Adrenal gland (tissue), 12 donors: Measurements from ENCODE around the gene HIPK2. TPM values are rescaled to one million over a fixed set of nuclear protein-coding genes. Genes with fewer than 3 reads are reported as not detected.

Source experiments
- DNase-seq, 7 donors: peaks; one replicate each; pipeline ENCODE4 v3.0.0-alpha.2; 2019 to 2020
- H3K27ac ChIP-seq, 5 donors: fragments of 200-600 bp; sonication (generic) in 4 of 5; 1 replicate in 3 of 5; 2 replicates in 2 of 5; pipeline versions ENCODE4 v1.5.1 to v1.8.0; 2016 to 2020; ENCODE audit warnings: mild to moderate bottlenecking in 1 of 5
- H3K27me3 ChIP-seq: fragments of 200-600 bp; 2 replicates; pipeline ENCODE4 v1.8.0; 2021
- H3K36me3 ChIP-seq, 2 donors: fragments of 200-600 bp; replicated peaks in 1 of 2; 1 replicate in 1 of 2; 2 replicates in 1 of 2; pipeline versions ENCODE4 v1.5.1 to v1.8.0; 2018 to 2022
- H3K4me1 ChIP-seq, 2 donors: fragments of 200-600 bp; replicated peaks in 1 of 2; 1 replicate in 1 of 2; 2 replicates in 1 of 2; pipeline versions ENCODE4 v1.5.1 to v1.8.0; 2018 to 2021
- H3K4me3 ChIP-seq, 4 donors: fragments of 200-600 bp; sonication (generic) in 3 of 4; one replicate each; pipeline ENCODE4 v1.5.1; 2016 to 2018
- H3K9me3 ChIP-seq, 3 donors: fragments of 200-600 bp; sonication (generic) in 1 of 3; replicated peaks in 1 of 3; 1 replicate in 2 of 3; 2 replicates in 1 of 3; pipeline versions ENCODE4 v1.5.1 to v1.8.0; 2016 to 2021
- POLR2A ChIP-seq, 2 donors: fragments of 450-650 bp; IDR thresholded peaks; one replicate each; pipeline ENCODE4 v1.6.1; 2017; ENCODE audit warnings: antibody characterized with exemption in 2 of 2, mild to moderate bottlenecking in 2 of 2, moderate library complexity in 1 of 2
- WGBS, 4 donors: extraction: QIAGEN DNeasy Blood & Tissue Kit in 2 of 4; methylation state at CpG; one replicate each; pipeline versions ENCODE4 v1.1.5 to v1.1.7; 2013 to 2017; 5-methylcytosine and 5-hydroxymethylcytosine counted together
- intact Hi-C, 2 donors: fragments of 100-400 bp; cut with DNase I; formaldehyde crosslinking; loops; one replicate each; pipeline versions ENCODE4 v1.14.1 to v1.15.0; 2022 to 2023
- polyA plus RNA-seq, 3 donors: library from polyadenylated mRNA; stranded (reverse); fragments of 200-250 nt in 2 of 3; fragments of 350-450 nt in 1 of 3; fragmentation: Illumina TruSeq in 1 of 3; extraction: RNeasy Lipid Tissue Mini Kit (QIAGEN cat#74804) in 1 of 3; gene quantifications; one replicate each; pipeline ENCODE4 v1.2.3, GENCODE V29; 2013 to 2014
- total RNA-seq, 9 donors: library from RNA; depleted of rRNA in 4 of 9; stranded (reverse); fragments of >200 nt in 4 of 9; fragments of 120-200 nt in 1 of 9; fragmentation: NEBNext Ultra II Directional in 1 of 9; extraction: Animal tissue kit (Norgen Biotek cat#: 25700) in 1 of 9; gene quantifications; one replicate each; pipeline versions ENCODE4 v1.1.0 to v1.2.4, GENCODE V29; 2013 to 2023
- TF ChIP-seq, protein P1 (sequence below), 6 experiments: fragments of 450-650 bp in 4 of 6; fragments of 200-600 bp in 2 of 6; sonication (generic) in 1 of 6; IDR thresholded peaks; 1 replicate in 5 of 6; 2 replicates in 1 of 6; pipeline versions ENCODE4 v1.5.1 to v1.8.0; 2016 to 2021; ENCODE audit warnings: antibody characterized with exemption in 6 of 6, mild to moderate bottlenecking in 2 of 6, moderate library complexity in 1 of 6
- donor health status: healthy with polysubstance abuse.
- donor health status: Bipolar disorder and iron deficiency.
- donor health status: DM: yes; HTN: yes; CAD: no.
- donor health status: DM: no; HTN: no; CAD: no.
- donor health status: DM: no; HTN: no; CAD: no.
- donor health status: DM: yes; HTN: yes; CAD: no.

Gene HIPK2
- total and polyA plus RNA-seq, 12 donors = 4.7 to 82.4 (median 49.8) TPM

DNA sequence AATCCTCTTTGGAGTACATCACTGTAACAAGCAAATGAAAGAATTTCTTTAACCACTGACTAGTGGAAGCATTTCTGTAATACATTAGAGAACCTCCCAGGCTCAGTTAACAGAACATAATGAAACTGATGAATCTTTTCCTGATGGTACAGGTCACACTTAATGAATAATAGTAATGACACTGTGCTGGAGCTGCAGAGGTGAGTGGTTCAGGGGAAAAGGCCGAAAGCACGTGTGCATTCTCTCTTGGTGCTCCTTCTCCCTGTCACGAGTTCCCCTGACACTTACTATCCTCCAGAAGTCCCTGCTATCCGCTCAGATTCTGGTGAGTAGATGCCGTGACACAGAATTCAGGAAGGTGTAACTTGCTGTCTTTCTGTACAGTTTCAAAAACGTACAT, 8.0 kb downstream of the HIPK2 start:
- Histone ChIP-seq H3K36me3 (no peaks in the 10 kb centered on the region), H3K27ac (no peak overlapping the region), H3K27me3 (no peaks in the 10 kb centered on the region), H3K4me1 (peaks cover 32 to 46% of the 10 kb centered on the region in 2 donors), H3K9me3 (no peaks in the 10 kb centered on the region), H3K4me3 (no peak overlapping the region)
- intact Hi-C loops = loop anchor here in 1 of 2 donors (10.0 kb wide), 1 partner anchor 115 kb away; no protein-coding TSS in a partner anchor
- no peak for DNase-seq
- 80 to 88% (median 84%) methylated on average over 6 of the region's 6 CpGs for WGBS, 4 donors
- no peak for TF ChIP-seq POLR2A (IDR thresholded peaks at IDR 0.05)
- TF ChIP-seq, protein P1, sequence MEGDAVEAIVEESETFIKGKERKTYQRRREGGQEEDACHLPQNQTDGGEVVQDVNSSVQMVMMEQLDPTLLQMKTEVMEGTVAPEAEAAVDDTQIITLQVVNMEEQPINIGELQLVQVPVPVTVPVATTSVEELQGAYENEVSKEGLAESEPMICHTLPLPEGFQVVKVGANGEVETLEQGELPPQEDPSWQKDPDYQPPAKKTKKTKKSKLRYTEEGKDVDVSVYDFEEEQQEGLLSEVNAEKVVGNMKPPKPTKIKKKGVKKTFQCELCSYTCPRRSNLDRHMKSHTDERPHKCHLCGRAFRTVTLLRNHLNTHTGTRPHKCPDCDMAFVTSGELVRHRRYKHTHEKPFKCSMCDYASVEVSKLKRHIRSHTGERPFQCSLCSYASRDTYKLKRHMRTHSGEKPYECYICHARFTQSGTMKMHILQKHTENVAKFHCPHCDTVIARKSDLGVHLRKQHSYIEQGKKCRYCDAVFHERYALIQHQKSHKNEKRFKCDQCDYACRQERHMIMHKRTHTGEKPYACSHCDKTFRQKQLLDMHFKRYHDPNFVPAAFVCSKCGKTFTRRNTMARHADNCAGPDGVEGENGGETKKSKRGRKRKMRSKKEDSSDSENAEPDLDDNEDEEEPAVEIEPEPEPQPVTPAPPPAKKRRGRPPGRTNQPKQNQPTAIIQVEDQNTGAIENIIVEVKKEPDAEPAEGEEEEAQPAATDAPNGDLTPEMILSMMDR (IDR thresholded peaks at IDR 0.05) = no peak

GRCh38 chr7:139769066-139769465, 8.7 kb downstream of the HIPK2 start:
- Histone ChIP-seq H3K4me3 (no peak overlapping the region), H3K27me3 (no peaks in the 10 kb centered on the region), H3K4me1 (peaks cover 26 to 39% of the 10 kb centered on the region in 2 donors), H3K36me3 (no peaks in the 10 kb centered on the region), H3K27ac (no peak overlapping the region), H3K9me3 (no peaks in the 10 kb centered on the region)
- intact Hi-C loops = no loop called here
- DNase-seq = no peak
- TF ChIP-seq POLR2A (IDR thresholded peaks at IDR 0.05) = no peak
- TF ChIP-seq, protein P1 (IDR thresholded peaks at IDR 0.05) = no peak
- WGBS, 4 donors = 97% methylated on average over 10 of the region's 10 CpGs

DNA sequence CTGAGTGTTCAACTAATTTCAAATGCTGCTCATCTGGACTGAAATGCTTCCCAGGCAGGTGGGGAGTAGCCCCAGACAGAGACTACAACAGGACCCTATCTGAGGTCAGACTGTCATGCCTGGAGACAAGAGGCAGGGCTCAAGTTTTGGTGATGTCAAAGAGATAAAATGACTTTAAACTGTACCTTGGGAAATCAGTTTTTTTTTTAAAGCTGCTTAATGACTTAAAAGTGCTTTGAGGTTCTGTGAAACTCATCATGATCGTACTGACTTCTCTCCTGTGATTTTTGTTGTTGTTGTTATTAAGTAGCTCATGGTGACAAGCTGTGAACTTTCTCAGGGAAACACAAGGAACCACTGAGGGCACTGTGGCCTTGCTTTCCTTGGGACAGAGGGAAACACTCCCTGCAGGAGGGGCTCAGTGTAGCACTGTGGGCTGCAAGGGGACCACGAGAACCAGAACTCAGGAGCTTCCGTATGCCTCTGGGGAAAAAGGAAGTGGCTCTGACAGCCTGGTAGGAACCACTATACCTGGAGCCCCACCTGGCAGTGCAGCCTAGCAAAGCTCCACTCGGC, 9.5 kb downstream of the HIPK2 start:
- H3K4me1 ChIP-seq = peaks cover 21 to 43% of the 10 kb centered on the region in 2 donors
- no peak for TF ChIP-seq POLR2A (IDR thresholded peaks at IDR 0.05)
- TF ChIP-seq, protein P1 (IDR thresholded peaks at IDR 0.05) = no peak
- no peak overlapping the region for H3K4me3 ChIP-seq
- no peak for DNase-seq
- no peak overlapping the region for H3K27ac ChIP-seq
- H3K36me3 ChIP-seq = no peaks in the 10 kb centered on the region
- WGBS, 4 donors = 53 to 85% (median 75%) methylated on average over 3 to 4 of the region's 4 CpGs
- intact Hi-C loops = no loop called here
- H3K9me3 ChIP-seq = no peaks in the 10 kb centered on the region
- no peaks in the 10 kb centered on the region for H3K27me3 ChIP-seq

- no peaks in the 10 kb centered on the region for H3K9me3 ChIP-seq
- intact Hi-C loops = no loop called here
- no peaks in the 10 kb centered on the region for H3K27me3 ChIP-seq
- H3K4me1 ChIP-seq = peaks cover 21 to 48% of the 10 kb centered on the region in 2 donors
- TF ChIP-seq, protein P1 (IDR thresholded peaks at IDR 0.05) = no peak
- no peak for TF ChIP-seq POLR2A (IDR thresholded peaks at IDR 0.05)
- no peak for DNase-seq
- no peak overlapping the region for H3K4me3 ChIP-seq
- no peaks in the 10 kb centered on the region for H3K36me3 ChIP-seq
- H3K27ac ChIP-seq = peak overlapping the region in 1 of 5 donors; percentile 24
These were observed 10.2 kb downstream of the HIPK2 start for GRCh38 chr7:139767561-139767982.
